ENCODE results near the gene ACYP1. TPM values are rescaled to one million over a fixed set of nuclear protein-coding genes. Genes with fewer than 3 reads are reported as not detected.

Gene ACYP1
- total and polyA plus RNA-seq, 2 of the 13 experiments (the other 11 are each of a cell fraction or from before 2014, with no cell fraction given): 9.7 to 22.4 TPM

DNA sequence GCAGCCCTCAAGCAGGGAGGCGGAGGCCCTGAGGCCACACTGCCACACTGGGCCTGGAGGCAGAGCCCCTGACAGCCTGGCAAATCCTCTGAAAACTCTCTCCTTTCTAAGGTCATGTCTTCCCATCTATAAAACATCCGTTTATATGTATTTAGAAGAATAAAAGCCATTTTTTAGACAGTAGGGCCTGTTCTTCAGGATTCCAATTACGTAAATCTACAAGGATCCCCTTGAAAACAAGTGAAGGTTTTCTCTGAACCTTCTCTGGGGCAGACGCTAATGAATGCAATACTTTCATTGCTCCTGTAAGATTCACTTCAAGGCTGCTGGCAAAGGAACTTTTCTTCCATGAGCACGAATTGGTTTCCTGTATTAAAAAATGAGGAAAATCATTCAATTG is 48.3 kb downstream of the ACYP1 start (continued):
- no peak for TF ChIP-seq CREB1 (IDR thresholded peaks at IDR 0.05)
- no peak for TF ChIP-seq CREB1 (CRISPR knock-in tag; IDR thresholded peaks at IDR 0.05)
- TF ChIP-seq MAF1 (CRISPR knock-in tag; IDR thresholded peaks at IDR 0.05; ENCODE audit: borderline replicate concordance): no peak
- no peak for TF ChIP-seq MTA1 (CRISPR knock-in tag; IDR thresholded peaks at IDR 0.05; ENCODE audit: borderline replicate concordance)
- TF ChIP-seq, protein P1, sequence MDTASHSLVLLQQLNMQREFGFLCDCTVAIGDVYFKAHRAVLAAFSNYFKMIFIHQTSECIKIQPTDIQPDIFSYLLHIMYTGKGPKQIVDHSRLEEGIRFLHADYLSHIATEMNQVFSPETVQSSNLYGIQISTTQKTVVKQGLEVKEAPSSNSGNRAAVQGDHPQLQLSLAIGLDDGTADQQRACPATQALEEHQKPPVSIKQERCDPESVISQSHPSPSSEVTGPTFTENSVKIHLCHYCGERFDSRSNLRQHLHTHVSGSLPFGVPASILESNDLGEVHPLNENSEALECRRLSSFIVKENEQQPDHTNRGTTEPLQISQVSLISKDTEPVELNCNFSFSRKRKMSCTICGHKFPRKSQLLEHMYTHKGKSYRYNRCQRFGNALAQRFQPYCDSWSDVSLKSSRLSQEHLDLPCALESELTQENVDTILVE (CRISPR knock-in tag; IDR thresholded peaks at IDR 0.05): no peak

DNA sequence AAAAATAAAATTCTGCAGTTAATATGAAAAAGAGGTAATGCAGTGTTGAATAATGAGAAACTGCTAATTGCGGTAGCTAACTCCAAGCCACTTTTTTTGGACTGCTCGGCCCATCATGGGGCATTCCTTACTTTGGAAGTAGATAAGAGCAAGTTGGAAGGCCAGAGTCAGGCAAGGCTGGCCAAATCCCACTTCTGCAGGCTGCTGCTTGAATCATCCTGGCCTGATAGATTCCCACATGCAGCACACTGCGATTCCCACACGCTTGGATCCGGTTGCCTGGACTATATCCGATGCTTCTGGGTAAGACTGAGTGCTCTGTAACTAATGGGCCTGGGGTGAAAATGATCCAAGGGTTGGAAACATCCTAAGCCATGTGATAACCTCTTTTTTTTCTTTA is 50.5 kb downstream of the ACYP1 start:
- intact Hi-C loops (cut with micrococcal nuclease; ENCODE audit: unreplicated experiment): no loop called here
- TF ChIP-seq ZNF205 (CRISPR knock-in tag; IDR thresholded peaks at IDR 0.05) (no peak), JUNB (CRISPR knock-in tag; IDR thresholded peaks at IDR 0.05; ENCODE audit: borderline replicate concordance) (no peak), ZNF629 (CRISPR knock-in tag; conservative IDR thresholded peaks at IDR 0.05) (no peak), POLR2G (IDR thresholded peaks at IDR 0.05; ENCODE audit: low read depth, low read length) (0 out of 2 replicates have a peak, but pooled peaks have one; percentile 15)
- TF ChIP-seq, protein P2, sequence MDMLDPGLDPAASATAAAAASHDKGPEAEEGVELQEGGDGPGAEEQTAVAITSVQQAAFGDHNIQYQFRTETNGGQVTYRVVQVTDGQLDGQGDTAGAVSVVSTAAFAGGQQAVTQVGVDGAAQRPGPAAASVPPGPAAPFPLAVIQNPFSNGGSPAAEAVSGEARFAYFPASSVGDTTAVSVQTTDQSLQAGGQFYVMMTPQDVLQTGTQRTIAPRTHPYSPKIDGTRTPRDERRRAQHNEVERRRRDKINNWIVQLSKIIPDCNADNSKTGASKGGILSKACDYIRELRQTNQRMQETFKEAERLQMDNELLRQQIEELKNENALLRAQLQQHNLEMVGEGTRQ (IDR thresholded peaks at IDR 0.05; ENCODE audit: low read depth, low read length): no peak
- TF ChIP-seq, protein P2 (CRISPR knock-in tag; IDR thresholded peaks at IDR 0.05; ENCODE audit: borderline replicate concordance): no peak
- Histone ChIP-seq H3K9ac (ENCODE audit: insufficient read depth, low read depth, low read length) (no peak overlapping the region), H3K79me2 (ENCODE audit: insufficient read depth, low read length) (no peaks in the 10 kb centered on the region), H2AFZ (ENCODE audit: low read length) (no peak overlapping the region), H3K9me3 (ENCODE audit: low read length) (no peaks in the 10 kb centered on the region), H4K20me1 (ENCODE audit: insufficient read depth, low read length) (no peaks in the 10 kb centered on the region), H3K4me1 (ENCODE audit: insufficient read depth, low read length) (no peaks in the 10 kb centered on the region), H3K4me2 (ENCODE audit: low read depth, low read length) (no peak overlapping the region), H3K27ac (ENCODE audit: extremely low read length, insufficient read depth, low read length) (no peak overlapping the region), H3K36me3 (replicated peaks in 1 of 2; ENCODE audit: control insufficient read depth in 1 of 2, insufficient read depth in 2 of 2, low read length in 2 of 2) (peaks cover 12 to 55% of the 10 kb centered on the region in 2 experiments), H3K27me3 (ENCODE audit: control insufficient read depth in 1 of 2, insufficient read depth in 2 of 2, low read length in 2 of 2) (no peaks in the 10 kb centered on the region), H3K4me3 (replicated peaks in 1 of 3; ENCODE audit: insufficient read depth in 1 of 3, low read depth in 2 of 3, low read length in 3 of 3) (no peak overlapping the region)
- ATAC-seq (no peak), DNase-seq (ENCODE audit: low spot score) (no peak), FAIRE-seq (no peak)
- CTCF ChIA-PET (ENCODE audit: low intra/inter-chr PET ratio, low total read pairs): no interaction called here
- POLR2A ChIA-PET: interaction anchor here (1.0 kb wide), 1 partner anchor 56 kb away, joined by 3 read pairs; the partner anchor contains the start of gene ZC2HC1C
- no TSS peak for BruUV-seq (replicated peaks)
- 98% methylated on average over 5 of the region's 6 CpGs for WGBS (ENCODE audit: low lambda C conversion rate)
- in situ Hi-C loops (cut with HindIII; ENCODE audit: extremely low pct_ligation_motif_present, low pct_unique_long_range_greater_than_20kb): no loop called here

Data from HepG2 (cell line).